Effector CD4-positive, alpha-beta T cell (primary cell): Measurements from ENCODE around the gene APOL4.
"Not testable (repeated sequence)": the region's sequence is repeated elsewhere in the genome, so short reads cannot be mapped to it uniquely, and the experiment has no call there.

Experiments used
- DNase-seq: peaks from one replicate; pipeline ENCODE4 v3.0.0-alpha.2; 2020

APOL4 gene

DNA sequence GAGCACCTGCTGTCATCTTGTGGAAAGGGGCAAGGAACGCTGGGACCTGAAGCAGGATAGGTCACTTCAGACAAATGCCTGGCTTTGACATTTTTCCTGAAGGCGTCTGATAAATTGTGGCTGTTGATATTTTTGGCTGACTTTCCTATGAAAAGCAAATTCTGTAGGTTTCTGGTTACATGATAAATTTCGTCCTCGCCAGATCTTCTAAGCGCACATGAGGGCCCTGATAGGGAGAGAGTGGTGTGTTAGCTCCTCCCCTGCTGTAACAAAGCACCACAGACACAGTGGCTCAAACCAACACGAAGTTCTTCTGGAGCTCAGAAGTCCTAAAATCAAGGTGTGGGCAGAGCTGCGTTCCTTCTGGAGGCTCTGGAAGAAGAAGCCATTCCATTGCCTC, 19.6 kb downstream of the APOL4 start:
- DNase-seq, result no peak

DNA sequence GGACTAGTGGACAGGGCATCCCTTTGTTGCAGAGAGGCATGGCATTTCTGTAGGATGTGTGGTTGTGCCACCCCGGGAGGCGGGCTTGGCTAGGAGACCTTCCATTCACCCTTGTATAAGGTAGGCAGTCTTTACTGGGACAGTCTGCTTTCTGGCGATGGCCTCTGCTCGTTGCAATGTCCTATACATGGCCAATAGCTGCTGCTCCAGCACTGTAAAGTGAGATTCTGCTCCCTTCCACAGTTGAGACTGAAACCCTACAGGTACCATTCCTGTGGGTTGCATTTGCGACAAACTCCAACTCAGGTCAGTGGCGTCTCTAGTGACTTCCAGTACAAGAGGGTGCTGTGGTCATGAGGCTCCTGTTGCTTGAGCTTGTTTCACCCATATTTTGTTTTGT, 20.7 kb downstream of the APOL4 start:
- no peak for DNase-seq

DNA sequence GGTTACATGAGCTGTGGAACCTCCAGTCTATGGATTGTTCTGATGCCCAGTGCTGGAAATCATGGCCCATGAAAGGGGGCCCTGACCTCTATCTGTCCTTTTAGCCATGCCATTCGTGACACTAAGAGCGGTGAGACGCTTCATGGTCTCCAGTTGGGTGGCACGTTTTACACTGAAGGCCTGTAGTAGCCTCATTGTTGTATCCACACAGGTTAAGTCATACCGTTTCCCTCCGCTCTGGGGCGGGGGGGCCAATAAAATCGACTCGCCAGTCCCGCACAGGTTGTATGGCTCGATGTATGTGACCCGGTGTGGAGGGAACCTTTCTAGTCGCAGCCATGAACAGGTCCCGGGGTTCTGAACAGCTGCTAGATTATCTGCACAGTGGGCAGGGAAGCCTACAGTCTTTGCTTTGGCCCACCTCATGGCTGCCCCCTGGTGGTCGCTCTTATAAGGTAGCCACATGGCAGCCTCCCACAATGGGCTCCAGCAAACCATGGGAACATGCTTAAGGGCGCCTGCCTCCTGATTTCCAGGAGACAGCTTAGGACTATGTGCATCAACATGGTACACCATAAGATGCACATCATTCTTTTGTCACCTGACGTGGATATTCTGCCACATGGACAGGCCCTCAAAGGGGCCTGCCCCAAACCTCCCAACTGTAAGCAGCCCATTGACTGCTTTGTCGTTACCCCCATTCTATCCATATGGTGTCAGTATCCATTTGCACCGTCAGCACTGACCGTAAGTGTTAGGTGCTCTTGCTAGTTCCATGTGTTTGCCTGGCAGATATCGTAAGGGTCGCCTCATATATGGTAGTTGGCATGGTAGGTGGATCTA, 21.4 kb downstream of the APOL4 start:
- DNase-seq, result peak; percentile 82

DNA sequence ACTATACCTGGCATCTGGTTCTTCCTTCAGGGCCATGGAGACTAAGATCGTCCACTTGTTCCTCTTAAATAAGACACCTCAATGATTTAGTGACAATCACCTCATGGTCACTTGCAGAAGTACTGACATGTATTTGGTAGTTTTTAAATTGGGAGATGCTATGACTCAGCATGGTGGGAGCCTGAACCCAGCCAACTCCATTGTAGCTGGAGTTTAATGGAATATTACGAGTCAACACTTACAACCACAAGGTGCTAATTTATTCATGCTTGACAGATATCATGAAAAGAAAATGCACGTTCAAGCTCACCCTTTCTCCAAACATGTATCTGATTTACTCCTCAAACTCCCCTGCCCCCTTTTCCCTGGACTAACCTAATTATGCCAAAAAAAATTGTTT, 24.4 kb downstream of the APOL4 start:
- DNase-seq, result no peak

DNA sequence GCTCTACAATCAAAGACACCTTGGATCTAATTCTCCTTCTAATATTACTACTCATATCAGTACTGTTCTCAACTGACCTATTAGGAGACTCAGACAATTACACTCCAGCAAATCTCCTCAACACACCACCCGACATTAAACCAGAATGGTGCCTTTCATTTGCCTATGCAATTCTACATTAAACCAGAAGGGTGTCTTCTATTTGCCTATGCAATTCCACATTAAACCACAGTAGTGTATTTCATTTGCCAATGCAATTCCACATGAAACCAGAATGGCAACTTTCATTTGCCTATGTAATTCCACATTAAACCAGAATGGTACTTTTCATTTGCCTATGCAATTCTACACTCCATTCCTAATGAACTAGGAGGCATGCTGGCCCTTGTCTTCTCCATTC, 25.7 kb downstream of the APOL4 start:
- DNase-seq, result no peak

DNA sequence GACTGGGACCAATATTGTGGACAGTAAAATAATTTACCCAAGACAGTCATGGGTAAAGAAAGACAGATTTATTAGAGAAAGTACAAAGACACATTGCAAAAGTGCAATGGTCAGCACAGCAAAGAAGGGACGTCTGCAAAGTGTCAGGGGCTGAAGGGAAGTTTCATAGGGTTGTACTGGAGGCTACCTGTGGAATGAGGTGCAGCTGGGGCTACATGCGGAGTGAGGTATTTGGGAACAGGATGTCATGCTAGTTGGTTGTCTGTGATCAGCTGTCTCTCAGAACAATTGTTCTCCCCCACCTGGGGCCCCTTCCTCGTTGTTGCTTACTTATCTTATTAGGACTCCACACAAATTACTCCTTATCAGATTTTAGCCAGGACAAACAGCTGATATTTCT, 29.7 kb downstream of the APOL4 start:
- DNase-seq, result no peak

DNA sequence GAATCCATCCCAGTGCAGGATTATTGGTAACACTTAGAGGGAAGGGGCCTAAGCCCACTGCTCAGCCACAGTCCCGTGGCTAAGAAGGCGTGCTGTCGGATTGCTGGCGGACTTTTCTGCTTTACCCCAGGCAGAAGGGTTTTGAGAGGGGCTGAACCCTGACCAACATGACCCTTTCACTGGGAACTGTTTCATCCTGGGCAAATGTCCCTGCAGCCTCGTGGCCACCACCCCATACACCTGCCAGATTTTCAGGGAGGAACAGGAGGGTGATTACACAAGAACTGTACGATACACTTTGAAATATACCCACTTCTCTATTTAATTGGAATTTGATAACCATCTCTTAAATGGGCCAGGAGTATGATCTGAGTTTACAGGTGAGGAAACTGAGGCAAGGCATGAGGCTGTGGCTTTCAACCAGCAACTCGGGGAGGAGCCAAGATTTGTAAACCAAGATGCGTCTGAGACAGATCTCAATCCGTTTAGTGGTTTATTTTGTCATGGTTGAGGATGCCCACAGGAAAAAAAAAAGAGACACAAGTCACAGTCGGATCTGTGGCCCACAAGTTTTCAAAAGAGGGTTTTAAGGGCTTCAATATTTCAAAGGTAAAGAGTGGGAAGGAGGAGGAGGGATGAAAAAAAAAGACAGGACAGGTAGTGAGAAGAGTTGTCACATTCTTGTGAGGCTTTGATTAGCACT, 34.9 kb downstream of the APOL4 start:
- no peak for DNase-seq

DNA sequence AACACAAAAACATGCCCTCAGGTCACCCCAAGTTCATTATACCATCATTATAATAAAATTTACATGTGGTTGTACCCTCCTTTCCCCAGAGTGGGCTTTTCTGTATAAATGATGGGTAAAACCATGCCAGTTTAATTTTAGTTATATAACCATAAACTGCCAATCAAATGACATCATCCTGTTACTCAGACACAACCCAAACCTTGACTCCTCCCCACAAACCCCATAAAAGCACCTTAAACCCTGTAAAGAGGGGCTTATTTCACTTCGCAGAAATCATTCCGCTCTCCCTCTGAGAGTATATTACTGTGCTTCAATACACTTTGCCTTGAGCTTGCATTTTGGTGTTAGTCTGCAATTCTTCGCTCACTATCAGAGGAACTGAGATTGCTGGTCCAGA, 35.5 kb downstream of the APOL4 start:
- DNase-seq, result no peak

DNA sequence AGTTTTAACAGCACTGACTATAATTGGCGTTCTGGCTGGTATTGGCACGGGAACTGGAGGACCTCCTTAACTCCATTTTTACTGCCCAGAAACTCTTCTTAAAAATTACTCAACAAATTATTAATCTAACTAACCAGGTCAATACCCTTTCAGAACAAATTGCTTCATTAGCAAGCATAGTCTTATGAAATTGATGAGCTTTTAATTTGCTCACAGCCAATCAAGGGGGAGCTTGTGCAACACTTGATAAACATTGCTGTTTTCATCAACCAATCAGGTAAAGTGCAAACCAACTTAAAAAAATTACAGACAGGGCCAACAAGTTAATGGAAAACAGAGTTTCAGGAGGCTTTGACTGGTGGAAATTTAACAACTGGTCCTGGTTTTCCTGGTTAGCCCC, 36.5 kb downstream of the APOL4 start:
- no peak for DNase-seq

DNA sequence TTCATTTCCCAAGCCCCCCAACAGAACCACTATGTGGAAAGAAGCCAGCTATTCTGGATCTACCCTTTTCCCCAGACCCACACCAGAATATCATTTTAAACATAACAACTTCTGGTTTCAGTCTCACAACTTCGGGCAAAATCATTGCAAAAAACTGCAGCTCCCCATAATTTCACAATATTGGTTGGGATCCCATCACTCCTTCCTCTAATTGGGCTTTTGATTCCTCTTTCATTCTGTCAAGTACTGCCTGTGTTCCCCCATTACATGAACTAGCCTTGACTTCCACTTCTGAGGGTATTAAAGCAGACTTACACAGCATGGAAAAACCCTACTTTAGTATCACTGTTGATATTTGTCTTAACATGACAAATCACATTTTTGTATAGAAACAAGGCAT, 37.0 kb downstream of the APOL4 start:
- DNase-seq, result no peak

DNA sequence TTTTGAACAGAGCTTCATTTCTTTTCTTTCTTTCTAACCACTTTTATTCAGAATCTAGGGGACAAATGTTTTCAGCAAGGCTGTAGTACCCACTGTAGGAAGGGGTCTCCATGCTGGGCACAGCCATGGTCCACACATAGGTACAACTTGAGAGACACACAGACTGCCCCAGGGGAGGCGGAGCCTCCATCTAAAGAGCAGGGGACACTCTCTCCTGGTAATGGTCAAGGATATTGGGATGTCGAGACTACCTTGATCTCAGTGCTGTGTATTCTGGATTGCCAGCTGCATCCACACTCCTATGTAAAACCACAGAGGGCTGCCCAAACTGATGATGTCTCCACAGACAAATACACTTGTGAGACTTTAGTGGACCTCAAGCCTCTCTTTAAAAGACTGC, 38.1 kb downstream of the APOL4 start:
- no peak for DNase-seq

DNA sequence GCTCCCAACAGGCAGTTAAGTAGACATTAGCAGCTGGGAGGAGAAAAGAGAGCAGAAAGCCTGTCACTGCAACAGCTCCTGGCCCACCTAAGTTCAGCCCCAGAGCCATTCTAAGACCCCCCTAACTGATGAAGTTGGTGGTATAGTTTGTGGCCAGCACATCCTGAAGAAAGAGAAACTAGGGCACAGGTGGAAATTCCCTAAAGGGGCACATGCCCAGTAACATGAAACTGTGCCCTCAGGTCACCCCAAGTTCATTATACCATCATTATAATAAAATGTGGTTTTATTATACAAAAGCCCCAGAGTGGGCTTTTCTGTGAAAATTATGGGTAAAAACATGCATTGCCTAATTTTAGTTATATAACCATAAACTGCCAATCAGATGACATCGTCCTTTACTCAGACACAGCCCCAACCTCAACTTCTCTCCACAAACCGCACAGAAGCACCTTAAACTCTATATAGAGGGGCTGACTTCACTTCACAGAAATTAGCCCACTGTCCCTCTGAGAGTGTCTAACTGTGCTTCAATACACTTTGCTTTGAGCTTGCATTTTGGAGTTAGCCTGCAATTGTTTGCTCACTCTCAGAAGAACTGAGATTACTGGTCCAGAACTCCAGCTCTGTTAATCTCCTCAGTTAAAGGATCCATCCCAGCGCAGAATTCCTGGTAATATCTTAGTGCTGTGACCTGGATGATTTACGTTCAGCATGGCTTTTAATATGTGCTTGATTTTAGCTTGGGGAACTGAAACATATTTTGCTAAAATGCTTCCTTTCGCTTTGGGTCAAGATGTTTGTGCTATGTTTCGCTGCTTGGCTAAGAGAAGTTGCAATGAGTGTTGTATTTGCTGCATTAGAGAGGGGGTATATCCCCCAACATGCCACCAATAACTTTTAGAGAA, 39.2 kb downstream of the APOL4 start:
- peak; percentile 30 for DNase-seq

DNA sequence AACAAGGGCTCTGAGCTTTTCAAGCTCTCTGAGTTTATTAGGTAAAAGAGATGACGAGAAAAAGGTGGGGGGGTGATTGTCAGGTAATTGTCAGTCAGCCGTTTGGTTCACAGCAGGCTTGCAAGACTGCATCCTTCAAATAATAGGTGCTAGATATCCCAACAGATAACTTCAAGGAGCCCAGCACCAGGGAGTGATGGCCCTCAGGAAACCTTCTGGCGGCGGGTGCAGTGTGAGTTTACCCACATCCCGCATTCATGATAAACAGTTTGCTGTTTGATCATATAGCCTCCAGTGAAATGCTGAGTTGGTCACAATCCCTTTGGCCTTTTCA, 39.8 kb downstream of the APOL4 start:
- peak; percentile 34 for DNase-seq

DNA sequence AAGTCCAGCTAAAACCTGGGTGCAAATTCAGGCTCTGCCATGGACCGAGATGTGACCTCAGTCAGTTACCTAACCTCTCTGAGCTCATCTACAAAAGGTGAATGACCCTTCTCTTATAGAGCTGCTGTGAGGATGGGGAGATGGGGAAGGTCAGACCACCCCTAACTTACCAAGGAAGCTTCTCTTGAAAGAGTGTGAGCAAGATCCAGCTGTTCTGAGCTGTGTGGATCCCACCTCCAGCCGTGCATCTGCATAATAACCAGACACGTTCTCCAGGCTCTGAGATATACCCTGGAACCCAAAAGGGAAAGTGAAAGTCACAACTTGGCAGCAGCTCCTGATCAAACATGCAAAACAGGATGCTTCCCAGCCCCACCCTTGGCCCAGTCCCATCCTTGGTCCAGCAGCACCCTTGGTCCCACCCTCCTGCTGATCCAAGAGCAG, 41.1 kb downstream of the APOL4 start, which contains the start of gene APOL3:
Gene APOL3, minus strand, starts transcription at position 257 of the 444 bp plus-strand sequence. CDS start 11,700 bp downstream, outside the sequence.
- peak; percentile 19 for DNase-seq

DNA sequence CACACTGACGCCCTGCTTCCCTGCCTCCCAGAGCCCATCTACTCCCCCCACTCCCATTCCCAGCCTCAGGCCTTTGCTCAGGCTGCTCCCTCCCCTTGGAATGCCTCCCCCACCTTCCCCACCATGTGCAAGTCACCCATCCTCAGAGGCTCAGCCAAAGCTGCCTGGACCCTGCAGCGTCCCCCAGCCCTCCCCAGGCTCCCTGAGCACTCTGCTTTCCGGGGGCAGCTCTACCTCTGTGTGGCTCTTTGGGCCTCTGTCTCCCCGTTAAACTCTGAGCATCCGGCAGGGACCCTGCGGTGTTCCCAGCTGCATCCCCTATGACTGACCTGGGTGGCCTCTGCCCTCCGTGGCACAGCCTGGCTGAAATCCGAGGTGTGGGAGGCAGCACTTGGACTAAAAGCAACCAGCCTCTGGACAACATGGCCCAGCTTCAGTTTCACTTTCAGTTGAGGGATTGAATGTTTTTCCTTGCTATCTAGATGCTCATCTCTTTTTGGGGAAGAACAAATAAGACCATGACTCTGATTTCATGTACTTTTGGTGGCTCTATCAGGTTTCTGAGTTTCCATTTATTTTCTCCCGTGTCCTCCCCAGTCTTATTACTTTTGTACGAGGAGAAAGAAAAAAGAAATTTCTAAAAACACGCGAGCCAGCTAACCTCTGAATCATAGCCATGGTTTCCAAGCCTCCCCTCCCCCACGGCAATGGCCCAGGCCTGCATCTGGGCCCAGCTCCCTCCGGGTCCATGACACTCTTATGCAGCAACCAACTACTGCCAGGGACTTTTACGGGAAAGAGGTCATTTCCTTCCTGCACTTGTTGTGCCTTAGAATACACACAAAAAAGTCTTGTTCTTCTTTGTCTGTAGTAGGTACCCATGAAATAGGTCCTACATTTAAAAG, 44.8 kb downstream of the APOL4 start:
- DNase-seq, result peak; percentile 72

DNA sequence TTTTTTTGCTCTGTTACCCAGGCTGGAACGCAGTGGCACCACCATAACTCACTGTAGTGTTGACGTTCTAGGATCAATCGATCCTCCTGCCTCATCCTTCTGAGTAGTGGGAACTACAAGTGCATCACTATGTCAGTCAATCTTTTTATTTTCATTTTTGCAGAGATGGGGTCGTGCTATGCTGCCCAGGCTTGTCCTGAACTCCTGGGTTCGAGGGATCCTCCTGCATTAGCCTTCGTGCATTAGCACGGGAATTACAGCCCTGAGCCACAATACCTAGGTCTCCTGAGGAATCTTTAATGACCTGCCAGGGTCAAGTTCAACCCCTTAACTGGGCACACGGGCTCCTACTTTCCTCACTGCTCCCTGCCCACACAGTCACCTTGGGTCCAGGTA, 45.5 kb downstream of the APOL4 start:
- no peak for DNase-seq

DNA sequence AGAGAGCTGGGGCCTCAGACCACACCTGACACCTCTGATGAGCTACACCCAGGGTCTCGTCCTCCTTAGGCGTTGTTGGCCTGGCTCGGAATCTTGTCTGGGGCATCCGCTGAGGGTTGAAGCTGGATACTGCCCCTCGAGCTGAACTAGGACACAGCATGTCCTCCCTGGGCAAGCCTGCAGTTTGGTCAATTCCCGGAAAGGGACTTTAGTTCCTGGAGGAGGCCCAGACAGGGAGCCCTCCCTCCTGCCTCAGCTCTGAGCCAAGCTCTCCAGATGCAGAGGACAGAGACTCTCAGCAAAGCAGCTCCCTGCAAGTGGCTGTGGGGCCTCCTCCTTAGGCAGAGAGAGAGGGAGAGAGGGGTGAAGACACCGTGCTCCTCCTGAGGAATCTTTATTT, 45.9 kb downstream of the APOL4 start:
- DNase-seq, result no peak

DNA sequence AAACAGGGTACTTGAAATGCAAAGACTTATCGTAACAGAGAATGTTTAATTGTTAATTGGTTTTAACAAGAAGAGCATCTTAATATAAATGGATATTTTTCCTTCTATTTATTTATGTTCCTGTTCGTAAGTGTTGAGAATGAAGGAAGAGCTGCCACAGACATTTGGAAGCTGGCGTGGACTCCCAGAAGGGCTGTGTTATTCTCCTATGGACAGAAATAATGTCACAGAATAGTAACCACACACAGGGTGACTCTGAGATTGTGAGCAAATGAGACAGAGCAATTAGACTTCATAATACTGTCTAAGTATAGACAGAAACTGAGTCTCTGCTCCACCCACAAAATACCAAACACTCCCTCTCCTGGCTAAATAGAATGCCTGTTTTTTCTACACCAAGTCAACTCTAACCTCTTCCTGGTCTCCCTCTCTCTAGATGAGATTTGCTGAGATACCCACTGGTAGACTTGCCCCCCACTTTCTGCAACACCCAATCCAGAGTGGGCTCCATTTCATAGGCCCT, 47.1 kb downstream of the APOL4 start:
- no peak for DNase-seq

DNA sequence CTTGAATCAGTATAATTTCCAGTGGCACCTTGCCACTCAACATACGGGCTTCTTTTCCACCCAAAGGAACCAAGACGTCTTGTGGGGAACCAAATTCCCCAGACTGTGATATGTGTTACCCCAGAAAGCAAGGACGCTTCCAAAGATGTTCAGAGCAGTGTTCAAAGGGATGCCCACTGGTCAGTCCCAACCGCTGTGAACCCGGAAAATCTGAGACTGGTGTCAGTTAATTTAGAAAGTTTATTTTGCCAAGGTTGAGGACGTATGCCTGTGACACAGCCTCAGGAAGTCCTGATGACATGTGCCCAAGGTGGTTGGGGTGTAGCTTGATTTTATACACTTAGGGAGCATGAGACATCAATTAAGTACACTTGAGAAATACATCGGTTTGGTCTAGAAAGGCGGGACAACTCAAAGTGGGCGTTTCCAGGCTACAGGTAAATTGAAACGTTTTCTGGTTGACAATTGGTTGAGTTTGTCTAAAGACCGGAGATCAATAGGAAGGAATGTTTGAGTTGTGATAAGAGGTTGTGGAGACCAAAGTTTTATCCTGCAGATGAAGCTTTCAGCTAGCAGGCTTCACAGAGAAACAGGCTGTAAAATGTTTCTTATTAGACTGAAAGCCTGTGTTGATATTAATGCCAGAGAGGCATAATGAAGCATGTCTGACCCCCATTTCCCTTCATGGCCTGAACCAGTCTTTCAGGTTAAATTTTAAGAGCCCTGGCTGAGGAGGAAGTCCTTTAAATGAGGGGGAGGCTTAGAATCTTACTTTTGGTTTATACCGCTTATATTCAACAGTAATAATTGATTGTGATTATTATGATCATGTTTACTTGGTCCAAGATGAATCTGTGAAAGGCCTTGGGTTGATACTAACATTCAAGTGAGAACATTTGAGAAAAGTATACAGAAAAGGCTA, 47.8 kb downstream of the APOL4 start:
- DNase-seq, result no peak

DNA sequence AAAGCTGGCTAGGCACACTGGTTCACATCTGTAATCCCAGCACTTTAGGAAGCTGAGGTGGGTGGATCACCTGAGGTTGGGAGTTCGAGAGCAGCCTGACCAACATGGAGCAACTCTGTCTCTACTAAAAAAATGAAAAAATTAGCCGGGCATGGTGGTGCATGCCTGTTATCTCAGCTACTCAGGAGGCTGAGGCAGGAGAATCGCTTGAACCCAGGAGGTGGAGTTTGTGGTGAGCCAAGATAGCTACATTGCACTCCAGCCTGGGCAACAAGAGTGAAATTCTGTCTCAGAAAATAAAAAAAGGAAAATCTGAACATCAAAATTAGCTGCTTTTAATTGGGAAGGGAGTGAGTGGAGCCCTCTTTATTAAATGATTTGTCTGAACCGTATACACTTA, 48.8 kb downstream of the APOL4 start:
- DNase-seq, result not testable (repeated sequence)

DNA sequence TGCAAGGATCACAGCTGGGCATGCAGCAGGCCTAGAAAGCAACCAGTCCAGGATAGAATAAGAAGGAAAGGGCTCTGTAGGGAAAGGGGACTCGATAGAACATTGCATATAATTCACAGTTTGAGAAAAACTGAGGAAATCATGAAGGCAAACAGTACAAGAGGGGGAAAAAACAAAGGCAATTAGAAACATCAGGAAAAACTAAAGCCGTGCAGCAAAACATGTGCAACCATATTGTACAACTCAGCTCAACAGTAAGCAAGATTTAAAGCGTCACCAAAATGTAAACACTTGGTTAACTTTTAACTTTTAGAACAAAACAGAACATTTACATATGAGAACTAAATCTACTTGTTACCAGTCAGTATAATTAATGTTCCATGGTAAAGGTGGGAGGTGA, 49.5 kb downstream of the APOL4 start:
- DNase-seq, result no peak
